ENCODE data around the gene FYB1. TPM values are rescaled to one million over a fixed set of nuclear protein-coding genes. Genes with fewer than 3 reads are reported as not detected.
"Not testable (repeated sequence)": the region's sequence is repeated elsewhere in the genome, so short reads cannot be mapped to it uniquely, and the experiment has no call there.

The FYB1 gene
- polyA plus RNA-seq, 6 donors from 2014 or later, result 1.4 to 4.1 (median 2.0) TPM

DNA sequence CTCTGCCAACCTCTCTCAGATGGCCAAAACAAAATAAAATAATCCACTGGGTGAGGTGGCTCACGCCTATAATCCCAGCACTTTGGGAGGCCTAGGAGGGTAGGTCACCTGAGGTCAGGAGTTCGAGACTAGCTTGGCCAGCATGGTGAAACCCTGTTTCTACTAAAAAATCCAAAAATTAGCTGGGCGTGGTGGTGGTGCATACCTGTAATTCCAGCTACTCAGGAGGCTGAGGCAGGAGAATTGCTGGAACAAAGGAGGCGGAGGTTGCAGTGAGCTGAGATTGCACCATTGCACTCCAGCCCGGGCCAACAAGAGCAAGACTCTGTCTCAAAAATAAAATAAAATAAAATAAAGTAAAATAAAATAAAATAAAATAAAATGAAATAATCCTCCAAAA is 2.3 kb upstream of the FYB1 start:
- not testable (repeated sequence) for H3K27me3 Mint-ChIP-seq; H3K36me3 Mint-ChIP-seq; ATAC-seq (ENCODE audit: low read depth in 2 of 2); H3K4me3 Mint-ChIP-seq; DNase-seq; H3K27ac Mint-ChIP-seq; H3K9me3 Mint-ChIP-seq; H3K4me1 Mint-ChIP-seq

DNA sequence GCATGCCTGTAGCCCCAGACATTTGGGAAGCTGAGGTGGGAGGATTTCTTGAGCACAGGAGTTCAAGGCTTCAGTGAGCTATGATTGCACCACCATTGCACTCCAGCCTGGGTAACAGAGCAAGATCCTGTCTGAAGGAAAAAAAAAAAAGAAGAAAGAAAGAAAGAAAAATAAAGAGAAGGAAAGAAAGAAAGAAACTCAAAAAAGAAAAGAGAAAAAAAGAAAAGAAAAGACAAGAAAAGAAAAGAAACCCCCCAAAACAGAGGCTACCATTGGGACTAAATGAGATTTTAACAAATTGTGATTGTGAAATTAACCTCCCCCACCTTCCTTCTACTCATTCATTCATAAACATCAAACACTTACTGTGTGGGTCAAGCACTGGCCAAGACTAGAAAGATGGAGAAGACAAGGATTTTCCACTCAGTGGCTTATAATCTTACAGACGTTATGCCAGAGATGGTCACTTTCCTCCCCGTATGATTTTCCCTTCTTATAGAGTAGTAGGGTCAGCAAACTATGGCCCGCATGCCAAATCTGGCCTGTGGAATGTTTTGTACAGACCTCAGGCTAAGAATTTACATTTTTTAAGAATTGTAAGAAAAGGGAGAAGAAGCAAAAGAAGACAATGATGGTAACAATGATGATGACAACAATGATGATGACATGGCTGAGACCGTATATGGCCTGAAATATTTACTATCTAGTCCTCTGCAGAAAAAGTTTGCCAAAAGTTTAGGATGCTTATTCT is 1.1 kb upstream of the FYB1 start:
- H3K4me3 Mint-ChIP-seq, result no peak overlapping the region
- H3K4me1 Mint-ChIP-seq, result peaks cover 0 to 4% (median 1%) of the 10 kb centered on the region in 3 donors
- H3K36me3 Mint-ChIP-seq, result no peaks in the 10 kb centered on the region
- H3K27me3 Mint-ChIP-seq, result peaks cover 0 to 4% (median 0%) of the 10 kb centered on the region in 3 donors
- no peak for DNase-seq
- no peak for ATAC-seq (ENCODE audit: low read depth in 2 of 2)
- peak overlapping the region in 2 of 6 donors; percentile 74 to 87 for H3K27ac Mint-ChIP-seq
- H3K9me3 Mint-ChIP-seq, result no peaks in the 10 kb centered on the region

DNA sequence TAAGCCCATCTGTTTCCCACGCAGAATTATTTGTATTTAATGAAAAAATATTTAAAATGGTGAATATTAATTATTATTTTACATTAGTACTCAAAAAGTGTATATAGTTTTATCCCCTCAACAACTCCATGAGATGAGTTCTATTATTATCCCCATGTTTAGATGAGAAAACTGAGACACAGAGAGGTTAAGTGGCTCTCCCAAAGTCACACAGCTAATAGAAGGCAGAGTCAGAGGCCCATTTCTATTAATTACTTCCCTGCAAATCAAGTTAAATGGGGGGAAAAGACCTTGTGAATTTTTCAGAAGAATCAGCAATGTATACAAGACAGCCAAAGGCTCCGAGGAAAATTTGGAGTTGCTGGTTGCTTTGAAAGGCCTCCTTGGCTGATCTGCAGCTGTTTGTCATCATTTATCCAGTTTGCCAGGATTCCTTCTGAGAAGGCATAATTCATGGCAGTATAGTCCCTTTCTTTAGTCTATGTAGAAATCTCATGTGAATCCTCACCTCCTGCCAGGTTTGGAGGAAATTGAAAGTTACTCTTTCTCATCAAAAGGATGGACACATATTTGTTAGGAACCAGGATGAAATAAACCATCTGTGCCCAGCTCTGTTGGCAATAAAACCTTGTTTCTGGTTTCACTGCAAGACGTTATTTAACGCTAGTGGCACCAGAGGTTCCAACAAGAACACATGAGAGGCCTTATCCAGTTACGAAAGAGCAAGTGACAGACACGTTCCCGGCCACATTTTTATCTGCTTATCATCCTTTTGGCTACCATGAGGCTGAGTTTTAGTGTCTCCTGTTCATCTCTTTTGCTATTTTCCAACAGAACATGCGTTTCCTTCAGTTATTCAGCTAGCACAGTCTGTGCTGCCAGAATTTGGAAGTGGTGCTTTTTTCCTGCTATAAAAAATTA is 621 bp downstream of the FYB1 start:
- DNase-seq, result no peak
- H3K36me3 Mint-ChIP-seq, result no peaks in the 10 kb centered on the region
- peaks cover 0 to 4% (median 0%) of the 10 kb centered on the region in 3 donors for H3K27me3 Mint-ChIP-seq
- H3K4me3 Mint-ChIP-seq, result no peak overlapping the region
- no peak for ATAC-seq (ENCODE audit: low read depth in 2 of 2)
- H3K9me3 Mint-ChIP-seq, result no peaks in the 10 kb centered on the region
- peaks cover 0 to 4% (median 1%) of the 10 kb centered on the region in 3 donors for H3K4me1 Mint-ChIP-seq
- peak overlapping the region in 1 of 6 donors; percentile 30 for H3K27ac Mint-ChIP-seq

DNA sequence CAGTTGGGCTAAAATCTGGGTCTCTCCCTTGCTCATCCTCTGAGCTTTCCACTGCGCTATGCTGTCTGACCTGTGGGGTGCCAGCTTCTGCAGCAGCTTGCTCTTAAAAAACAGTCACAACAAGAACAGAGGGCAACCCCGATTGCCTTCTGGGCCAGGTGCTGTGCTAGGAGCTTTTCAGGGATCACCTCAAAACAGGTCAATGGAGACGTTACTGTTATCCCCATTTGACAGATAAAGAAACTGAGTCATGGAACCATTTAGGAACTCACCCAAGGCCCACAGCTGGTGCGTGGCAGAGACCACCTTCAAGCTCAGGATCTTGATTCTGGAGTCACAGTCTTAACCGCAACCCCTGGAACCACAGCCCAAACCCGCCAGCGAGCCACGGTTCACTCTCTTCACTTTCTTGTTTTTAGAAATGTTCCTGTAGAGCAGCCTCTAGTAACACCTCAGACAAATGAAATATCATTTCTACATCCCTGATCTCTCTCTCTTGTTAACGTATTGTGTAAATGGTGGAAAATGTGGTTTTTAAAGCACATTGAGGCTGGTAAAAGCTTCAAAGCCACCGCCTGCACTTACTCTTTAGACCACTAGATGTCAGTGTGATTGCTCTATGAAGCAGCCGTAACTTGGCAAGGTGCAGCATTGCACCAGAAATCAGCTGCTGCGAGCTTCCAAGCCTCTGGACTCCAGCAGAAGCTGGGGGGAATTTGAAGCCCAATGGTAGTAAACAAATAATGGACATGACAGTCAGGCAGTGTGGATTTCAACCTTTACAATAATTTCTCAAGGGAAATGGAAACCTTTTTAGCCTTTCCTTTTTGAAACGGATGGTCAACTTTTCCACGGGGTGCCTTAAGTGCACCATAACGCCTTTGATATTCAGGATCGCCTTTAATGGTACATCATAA is 1.7 kb downstream of the FYB1 start:
- ATAC-seq (ENCODE audit: low read depth in 2 of 2) (peak; percentile 57 to 63), DNase-seq (peak; percentile 41)
- Mint-ChIP-seq H3K27me3 (peaks cover 0 to 4% (median 0%) of the 10 kb centered on the region in 3 donors), H3K36me3 (no peaks in the 10 kb centered on the region), H3K4me1 (peaks cover 1 to 4% (median 2%) of the 10 kb centered on the region in 3 donors), H3K9me3 (peaks cover 0 to under 1% (median 0%) of the 10 kb centered on the region in 7 donors), H3K27ac (peak overlapping the region in 1 of 6 donors; percentile 17), H3K4me3 (no peak overlapping the region)

DNA sequence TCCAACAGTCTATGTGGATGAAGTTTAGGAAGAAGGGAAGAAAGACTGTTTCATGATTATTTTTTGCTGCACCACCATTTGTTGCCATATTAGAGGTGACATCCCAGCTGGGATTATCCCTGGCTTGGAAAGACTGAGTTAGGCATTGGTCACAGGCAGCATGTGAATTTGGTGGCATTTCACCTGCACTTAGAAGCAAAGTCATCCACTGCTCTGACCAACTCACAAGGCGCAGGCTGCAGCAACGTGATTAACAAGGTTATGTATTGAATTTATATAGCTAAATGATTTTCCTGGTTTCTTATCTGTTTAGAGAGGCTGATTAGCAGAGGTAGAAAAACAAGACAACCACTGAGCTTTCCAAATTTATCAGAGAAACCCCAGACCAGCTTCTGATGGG is 2.7 kb downstream of the FYB1 start:
- DNase-seq, result no peak
- peaks cover 0 to 4% (median 0%) of the 10 kb centered on the region in 3 donors for H3K27me3 Mint-ChIP-seq
- H3K36me3 Mint-ChIP-seq, result no peaks in the 10 kb centered on the region
- H3K4me3 Mint-ChIP-seq, result no peak overlapping the region
- H3K27ac Mint-ChIP-seq, result no peak overlapping the region
- ATAC-seq (ENCODE audit: low read depth in 2 of 2), result no peak
- peaks cover 6 to 10% (median 7%) of the 10 kb centered on the region in 3 donors for H3K4me1 Mint-ChIP-seq
- peaks cover 0 to 2% (median 0%) of the 10 kb centered on the region in 7 donors for H3K9me3 Mint-ChIP-seq

DNA sequence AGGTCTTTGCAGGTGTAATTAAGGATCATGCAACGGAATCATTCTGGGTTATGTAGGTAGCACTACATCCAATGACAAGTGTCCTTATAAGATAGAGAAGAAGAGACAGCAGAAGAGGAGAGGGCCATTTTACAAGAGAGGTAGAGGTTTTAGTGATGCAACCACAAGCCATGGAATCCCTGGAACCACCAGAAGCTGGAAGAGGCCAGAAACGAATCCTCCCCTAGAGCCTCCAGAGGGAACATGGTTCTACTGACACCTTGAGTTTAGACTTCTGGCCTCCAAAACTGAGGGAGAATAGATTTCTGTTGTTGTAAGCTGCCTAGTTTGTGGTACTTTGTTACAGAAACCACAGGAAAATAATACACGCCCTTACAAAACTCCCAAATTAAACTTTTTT is 3.5 kb downstream of the FYB1 start:
- ATAC-seq (ENCODE audit: low read depth in 2 of 2) (no peak), DNase-seq (no peak)
- Mint-ChIP-seq H3K4me1 (peaks cover 9 to 13% (median 9%) of the 10 kb centered on the region in 3 donors), H3K27me3 (peaks cover 0 to 4% (median 0%) of the 10 kb centered on the region in 3 donors), H3K9me3 (peaks cover 0 to 2% (median 0%) of the 10 kb centered on the region in 7 donors), H3K36me3 (no peaks in the 10 kb centered on the region), H3K27ac (no peak overlapping the region), H3K4me3 (no peak overlapping the region)

DNA sequence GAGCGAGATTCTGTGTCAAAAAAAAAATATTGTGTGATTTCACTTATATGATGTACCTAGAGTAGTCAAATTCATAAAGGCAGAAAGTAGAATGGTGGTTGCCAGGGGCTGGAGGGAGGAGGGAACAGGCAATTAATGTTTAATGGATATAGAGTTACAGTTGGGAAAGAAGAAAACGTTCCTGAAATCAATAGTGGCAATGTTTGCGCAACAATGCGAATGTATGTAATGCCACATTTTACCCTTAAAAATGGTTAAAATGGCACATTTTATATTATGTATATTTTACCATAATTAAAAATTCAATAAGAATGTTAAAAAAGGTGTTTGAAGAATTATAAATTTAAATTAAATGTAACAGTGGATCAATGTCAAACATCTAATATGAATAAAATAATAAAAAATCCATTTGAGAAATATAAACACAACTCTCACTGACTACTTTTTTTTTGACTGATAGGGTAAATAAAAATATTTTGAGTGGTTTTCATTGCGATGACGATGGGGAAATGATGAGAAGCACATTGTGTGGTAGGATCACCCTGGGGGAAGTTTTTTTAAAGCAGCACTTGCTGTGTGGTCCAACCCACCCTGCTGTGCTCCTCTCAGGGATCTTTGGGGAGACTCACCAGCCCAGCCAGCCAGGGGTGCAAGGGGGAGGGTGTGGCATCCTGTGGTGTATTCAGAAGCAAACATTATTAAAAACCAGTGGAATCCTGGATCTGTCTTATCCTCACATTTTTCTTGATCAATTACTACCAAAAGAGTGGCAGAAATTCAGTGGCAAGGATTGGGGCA is 4.3 kb downstream of the FYB1 start:
- peaks cover 12 to 17% (median 15%) of the 10 kb centered on the region in 3 donors for H3K4me1 Mint-ChIP-seq
- peaks cover 0 to 4% (median 2%) of the 10 kb centered on the region in 3 donors for H3K27me3 Mint-ChIP-seq
- no peak for DNase-seq
- no peaks in the 10 kb centered on the region for H3K36me3 Mint-ChIP-seq
- no peak overlapping the region for H3K4me3 Mint-ChIP-seq
- H3K27ac Mint-ChIP-seq, result no peak overlapping the region
- peaks cover 0 to 2% (median 0%) of the 10 kb centered on the region in 7 donors for H3K9me3 Mint-ChIP-seq
- no peak for ATAC-seq (ENCODE audit: low read depth in 2 of 2)

DNA sequence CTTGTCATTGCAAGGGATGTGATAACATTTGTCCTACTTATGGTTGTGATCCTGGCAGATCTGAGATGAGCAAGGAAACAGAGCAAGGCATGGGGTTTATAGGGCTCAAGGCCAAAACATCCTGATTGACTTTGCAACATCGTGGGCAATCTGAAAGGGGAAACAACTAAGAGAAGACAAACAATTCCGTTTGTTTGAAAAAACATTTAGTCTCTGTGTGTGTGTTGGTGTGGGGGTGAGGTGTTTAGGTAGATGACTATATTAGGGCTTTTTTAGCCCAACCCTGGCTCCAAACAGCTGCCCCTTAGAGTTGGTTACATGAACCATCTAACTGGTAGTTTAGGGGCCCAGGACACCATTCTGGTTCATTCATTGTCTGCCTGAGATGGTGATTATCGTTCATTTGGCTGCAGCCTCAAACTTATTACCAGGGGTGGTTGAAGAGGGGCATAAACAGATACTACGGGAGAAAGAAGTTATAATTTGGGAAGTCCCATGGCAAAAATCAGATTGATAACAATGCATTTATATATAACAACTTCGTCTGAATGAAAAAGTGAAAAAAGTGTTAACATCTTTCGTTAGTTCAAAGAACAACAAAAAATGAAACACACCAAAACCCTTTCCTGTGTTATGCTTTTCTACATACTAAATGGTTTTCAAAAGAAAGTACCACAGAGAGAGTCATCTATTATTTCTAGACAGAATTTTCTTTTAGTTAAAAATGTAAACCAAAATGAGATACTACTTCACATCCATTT is 5.7 kb downstream of the FYB1 start:
- no peak for ATAC-seq (ENCODE audit: low read depth in 2 of 2)
- peaks cover 0 to 2% (median 0%) of the 10 kb centered on the region in 7 donors for H3K9me3 Mint-ChIP-seq
- H3K4me1 Mint-ChIP-seq, result peaks cover 17 to 24% (median 23%) of the 10 kb centered on the region in 3 donors
- no peak for DNase-seq
- peaks cover 0 to 8% (median 4%) of the 10 kb centered on the region in 3 donors for H3K27me3 Mint-ChIP-seq
- peak overlapping the region in 1 of 6 donors; percentile 27 for H3K27ac Mint-ChIP-seq
- H3K4me3 Mint-ChIP-seq, result no peak overlapping the region
- no peaks in the 10 kb centered on the region for H3K36me3 Mint-ChIP-seq

DNA sequence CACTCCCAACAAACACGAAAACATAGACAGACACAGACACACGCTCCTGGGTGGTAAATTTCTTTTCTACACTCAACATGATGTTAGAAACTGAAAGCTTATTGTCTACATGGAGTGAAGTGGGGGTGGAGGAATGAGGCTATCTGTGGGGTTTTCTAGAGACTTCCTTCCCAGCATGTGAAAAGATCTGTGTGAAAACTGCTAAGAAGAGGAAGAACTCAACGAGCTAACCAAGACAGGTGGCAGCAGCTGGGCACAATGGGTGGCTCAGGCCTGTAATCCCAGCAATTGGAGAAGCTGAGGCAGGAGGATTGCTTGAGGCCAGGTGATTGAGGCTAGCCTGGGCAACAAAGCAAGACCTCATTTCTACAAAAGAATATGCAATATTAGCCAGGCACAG is 7.6 kb downstream of the FYB1 start:
- Mint-ChIP-seq H3K27me3 (peaks cover 0 to 8% (median 0%) of the 10 kb centered on the region in 3 donors), H3K4me1 (peaks cover 13 to 24% (median 21%) of the 10 kb centered on the region in 3 donors), H3K9me3 (peaks cover 0 to 2% (median 0%) of the 10 kb centered on the region in 7 donors), H3K4me3 (peak overlapping the region in 3 of 8 donors; percentile 7 to 45 (median 11)), H3K27ac (peak overlapping the region in 1 of 6 donors; percentile 72), H3K36me3 (no peaks in the 10 kb centered on the region)
- ATAC-seq (ENCODE audit: low read depth in 2 of 2) (peak; percentile 38 to 70), DNase-seq (no peak)

DNA sequence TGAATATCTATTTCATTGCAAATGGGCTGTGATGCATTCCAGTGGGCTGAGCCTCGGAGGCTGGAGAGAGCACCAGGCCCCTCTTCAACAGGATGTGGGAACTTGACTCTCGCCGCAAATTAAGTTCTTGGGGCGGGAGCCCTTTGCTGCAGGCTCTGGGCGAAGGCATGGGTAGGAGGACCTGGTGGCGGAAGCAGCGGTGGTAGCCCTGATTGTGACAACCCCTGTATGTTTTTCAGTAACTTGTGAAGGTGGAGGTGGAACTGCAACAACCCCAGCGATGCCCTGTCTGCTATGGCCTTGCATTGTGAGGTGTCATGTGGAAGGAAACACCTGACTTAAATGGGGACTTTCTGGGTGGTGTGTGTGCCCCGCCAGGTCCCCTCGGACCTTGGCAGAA is 9.4 kb downstream of the FYB1 start:
- Mint-ChIP-seq H3K4me1 (peaks cover 13 to 24% (median 21%) of the 10 kb centered on the region in 3 donors), H3K27me3 (peaks cover 0 to 8% (median 0%) of the 10 kb centered on the region in 3 donors), H3K9me3 (peaks cover 0 to 2% (median 0%) of the 10 kb centered on the region in 7 donors), H3K4me3 (peak overlapping the region in 6 of 8 donors; percentile 45 to 74 (median 64)), H3K27ac (no peak overlapping the region), H3K36me3 (no peaks in the 10 kb centered on the region)
- DNase-seq (no peak), ATAC-seq (ENCODE audit: low read depth in 2 of 2) (peak; percentile 61 to 65)

DNA sequence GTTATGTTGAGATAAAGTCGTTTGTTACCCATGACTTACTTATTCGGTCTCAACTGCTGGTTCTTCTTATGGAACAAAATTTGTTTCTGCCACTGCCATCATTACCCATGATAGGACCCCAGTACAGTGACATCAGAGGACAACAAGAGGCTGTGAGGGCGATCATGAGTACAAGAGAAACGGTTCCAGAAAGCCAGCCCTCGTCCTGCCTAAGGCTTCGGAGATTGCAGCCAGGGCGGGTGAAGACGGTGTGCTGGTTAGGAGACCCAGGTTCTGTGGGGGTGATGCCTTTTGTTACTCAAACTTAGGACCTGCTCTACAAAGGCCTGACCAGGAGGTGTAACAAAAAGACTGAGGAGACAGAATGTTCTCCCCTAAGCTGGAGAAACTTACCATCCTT is 10.9 kb downstream of the FYB1 start:
- H3K4me3 Mint-ChIP-seq, result peak overlapping the region in 1 of 8 donors; percentile 25
- peaks cover 0 to 8% (median 0%) of the 10 kb centered on the region in 3 donors for H3K27me3 Mint-ChIP-seq
- H3K27ac Mint-ChIP-seq, result peak overlapping the region in 1 of 6 donors; percentile 31
- H3K36me3 Mint-ChIP-seq, result no peaks in the 10 kb centered on the region
- peaks cover 17 to 31% (median 27%) of the 10 kb centered on the region in 3 donors for H3K4me1 Mint-ChIP-seq
- DNase-seq (no peak), ATAC-seq (ENCODE audit: low read depth in 2 of 2) (no peak)
- peaks cover 0 to 2% (median 0%) of the 10 kb centered on the region in 7 donors for H3K9me3 Mint-ChIP-seq
